Body of pancreas (tissue), 4 donors: ENCODE data around the gene SLC17A7.

Experiments used
- CTCF ChIP-seq, 7 experiments: fragments of 450-650 bp in 4 of 7; fragments of 200-600 bp in 3 of 7; sonication (generic) in 3 of 7; IDR thresholded peaks; one replicate each; pipeline ENCODE4 v1.5.1; 2016 to 2019; ENCODE audit warnings: antibody characterized with exemption in 7 of 7
- POLR2A ChIP-seq, 3 donors: fragments of 450-650 bp; IDR thresholded peaks; one replicate each; pipeline ENCODE4 v1.6.1; 2016; ENCODE audit warnings: antibody characterized with exemption in 3 of 3, mild to moderate bottlenecking in 2 of 3

DNA sequence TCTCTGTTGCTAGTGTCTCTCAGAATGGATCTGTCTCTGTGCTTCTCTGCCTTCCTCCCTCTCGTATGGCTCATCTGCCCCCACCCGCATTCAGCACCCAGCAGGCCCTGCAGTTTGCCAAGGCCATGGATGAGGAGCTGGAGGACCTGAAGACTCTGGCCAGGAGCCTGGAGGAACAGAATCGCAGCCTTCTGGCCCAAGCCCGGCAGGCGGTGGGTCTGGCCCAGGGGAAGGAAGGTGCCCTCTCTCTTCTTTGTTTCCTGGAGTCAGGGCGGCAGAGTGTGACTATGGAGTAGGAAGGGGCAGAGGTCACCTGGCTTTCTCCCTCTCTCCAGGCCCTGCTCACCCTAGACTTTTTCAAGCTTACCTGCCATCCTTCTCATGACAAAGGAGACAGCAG, 42.4 kb downstream of the SLC17A7 start:
- no peak for TF ChIP-seq CTCF (IDR thresholded peaks at IDR 0.05)
- TF ChIP-seq POLR2A (IDR thresholded peaks at IDR 0.05), result no peak
